ENCODE data around the gene RSPH6A. TPM values are rescaled to one million over a fixed set of nuclear protein-coding genes. Genes with fewer than 3 reads are reported as not detected.

RSPH6A gene
- total RNA-seq, 1 experiment from 2014 or later: 0.55 TPM

DNA sequence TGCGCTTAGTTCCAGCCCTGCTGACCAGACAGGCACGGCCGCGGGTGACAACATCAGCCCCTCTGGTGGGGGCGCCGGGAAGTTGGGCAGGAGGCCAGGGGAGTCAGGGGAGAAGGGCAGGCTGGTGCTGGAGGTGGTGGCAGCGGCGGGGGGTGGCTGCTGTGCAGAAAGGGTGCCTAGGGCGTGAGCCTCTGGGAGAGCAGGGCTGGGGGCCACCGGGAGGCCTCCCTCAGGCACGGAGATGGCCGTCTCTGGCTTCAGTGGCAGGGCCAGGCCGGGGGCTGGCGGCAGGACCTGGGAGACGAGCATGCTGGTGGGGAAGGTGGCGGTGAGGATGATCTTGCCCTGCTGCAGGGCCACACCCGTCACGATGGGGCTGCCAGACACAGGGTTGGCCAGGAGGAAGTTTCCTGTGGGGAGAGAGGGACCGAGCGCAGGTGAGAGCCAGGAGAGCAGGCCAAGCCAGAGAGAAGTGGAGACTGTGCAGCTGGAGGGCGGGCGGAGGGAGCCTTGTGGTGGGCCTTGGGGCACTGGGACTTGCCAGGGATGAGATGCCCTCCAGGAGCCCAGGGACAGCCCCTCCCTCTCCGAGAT lies 49.3 kb downstream of the RSPH6A start:
- H3K9me3 ChIP-seq (ENCODE audit: control insufficient read depth, low read depth, low read length): no peaks in the 10 kb centered on the region
- no CpG with 5 or more reads among the region's 23 CpGs for WGBS (ENCODE audit: extremely low coverage, insufficient read length, low lambda C conversion rate)
- H3K27me3 Mint-ChIP-seq (ENCODE audit: low read depth): peaks cover 6% of the 10 kb centered on the region
- TF ChIP-seq, protein P1, sequence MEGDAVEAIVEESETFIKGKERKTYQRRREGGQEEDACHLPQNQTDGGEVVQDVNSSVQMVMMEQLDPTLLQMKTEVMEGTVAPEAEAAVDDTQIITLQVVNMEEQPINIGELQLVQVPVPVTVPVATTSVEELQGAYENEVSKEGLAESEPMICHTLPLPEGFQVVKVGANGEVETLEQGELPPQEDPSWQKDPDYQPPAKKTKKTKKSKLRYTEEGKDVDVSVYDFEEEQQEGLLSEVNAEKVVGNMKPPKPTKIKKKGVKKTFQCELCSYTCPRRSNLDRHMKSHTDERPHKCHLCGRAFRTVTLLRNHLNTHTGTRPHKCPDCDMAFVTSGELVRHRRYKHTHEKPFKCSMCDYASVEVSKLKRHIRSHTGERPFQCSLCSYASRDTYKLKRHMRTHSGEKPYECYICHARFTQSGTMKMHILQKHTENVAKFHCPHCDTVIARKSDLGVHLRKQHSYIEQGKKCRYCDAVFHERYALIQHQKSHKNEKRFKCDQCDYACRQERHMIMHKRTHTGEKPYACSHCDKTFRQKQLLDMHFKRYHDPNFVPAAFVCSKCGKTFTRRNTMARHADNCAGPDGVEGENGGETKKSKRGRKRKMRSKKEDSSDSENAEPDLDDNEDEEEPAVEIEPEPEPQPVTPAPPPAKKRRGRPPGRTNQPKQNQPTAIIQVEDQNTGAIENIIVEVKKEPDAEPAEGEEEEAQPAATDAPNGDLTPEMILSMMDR (conservative IDR thresholded peaks at IDR 0.05): no peak
- H3T11ph ChIP-seq (ENCODE audit: low read length): no peak overlapping the region
- no peak overlapping the region for H2BK5ac ChIP-seq (ENCODE audit: insufficient read length, low read length)
- H3K4me2 ChIP-seq (ENCODE audit: insufficient read depth, insufficient read length, low read length): no peak overlapping the region
- H4K5ac ChIP-seq (ENCODE audit: insufficient read length, low read depth, low read length): no peak overlapping the region
- H3K9me3 Mint-ChIP-seq: no peaks in the 10 kb centered on the region; a peak in 1 of 5 replicates
- no peaks in the 10 kb centered on the region for H3K27me3 ChIP-seq (ENCODE audit: insufficient read depth, low read length)
- H3K9ac ChIP-seq (ENCODE audit: extremely low read depth, insufficient read length, low read length): no peak overlapping the region
- H2BK12ac ChIP-seq (ENCODE audit: insufficient read length, low read depth, low read length): no peak overlapping the region
- no peak overlapping the region for H3K56ac ChIP-seq (ENCODE audit: insufficient read length, low read depth, low read length)
- no peaks in the 10 kb centered on the region for H4K20me1 ChIP-seq (ENCODE audit: control insufficient read depth, insufficient read depth, insufficient read length)
- H3K36me3 Mint-ChIP-seq (ENCODE audit: insufficient read depth in 1 of 3, low read depth in 3 of 3): peaks cover 0 to 2% (median 0%) of the 10 kb centered on the region in 3 experiments; a peak in 1 of 7 replicates
- H3K18ac ChIP-seq (ENCODE audit: insufficient read length, low read depth, low read length): no peak overlapping the region
- no peak overlapping the region for H2AK5ac ChIP-seq (ENCODE audit: insufficient read length, low read length)
- no peak overlapping the region for H4K8ac ChIP-seq (replicated peaks; ENCODE audit: insufficient read length, low read depth, low read length)
- no peak for DNase-seq
- no peak overlapping the region for H3K27ac ChIP-seq (ENCODE audit: insufficient read length, low read depth, low read length)
- H2AFZ ChIP-seq (ENCODE audit: low read length): no peak overlapping the region
- no peak overlapping the region; a peak in 1 of 7 replicates for H3K27ac Mint-ChIP-seq
- peaks cover 8 to 35% of the 10 kb centered on the region in 2 experiments for H3K4me1 Mint-ChIP-seq
- peaks cover 20% of the 10 kb centered on the region for H3K23me2 ChIP-seq (ENCODE audit: insufficient read length, low read depth, low read length, poor library complexity, severe bottlenecking)
- no peak overlapping the region for H2BK15ac ChIP-seq (ENCODE audit: low read depth, low read length)
- no peak overlapping the region for H3K4ac ChIP-seq (ENCODE audit: low read depth, low read length)
- no peaks in the 10 kb centered on the region for H3K79me2 ChIP-seq (ENCODE audit: insufficient read depth, low read length)
- H3K79me1 ChIP-seq (ENCODE audit: insufficient read depth, low read depth, low read length, poor library complexity, severe bottlenecking): no peaks in the 10 kb centered on the region
- no peak overlapping the region for H2BK120ac ChIP-seq (ENCODE audit: low read depth, low read length, poor library complexity, severe bottlenecking)
- H4K91ac ChIP-seq (ENCODE audit: insufficient read length, low read depth, low read length): no peak overlapping the region
- peak overlapping the region; percentile 31 to 68; a peak in 2 of 5 replicates for H3K4me3 Mint-ChIP-seq
- H3K23ac ChIP-seq (ENCODE audit: insufficient read length, low read depth, low read length): no peak overlapping the region
- peaks cover 3% of the 10 kb centered on the region; the same call in 1 of the 2 replicates for H3K4me1 ChIP-seq (ENCODE audit: insufficient read depth, low read length)
- H3K14ac ChIP-seq (ENCODE audit: insufficient read depth, low read length): no peak overlapping the region; the same call in 1 of the 2 replicates
- H2BK20ac ChIP-seq (ENCODE audit: low read depth, low read length, poor library complexity, severe bottlenecking): no peak overlapping the region

All from H9 (cell line).